HG02870 (cell line): ENCODE measurements around the gene IL17RA.

ENCODE experiments used
- ATAC-seq: cut with Tn5 transposase; IDR thresholded peaks from one replicate; pipeline ENCODE4 v1.9.1; 2021; ENCODE audit warnings: mild to moderate bottlenecking, moderate library complexity; ENCODE audit not compliant: unreplicated experiment

IL17RA gene

DNA sequence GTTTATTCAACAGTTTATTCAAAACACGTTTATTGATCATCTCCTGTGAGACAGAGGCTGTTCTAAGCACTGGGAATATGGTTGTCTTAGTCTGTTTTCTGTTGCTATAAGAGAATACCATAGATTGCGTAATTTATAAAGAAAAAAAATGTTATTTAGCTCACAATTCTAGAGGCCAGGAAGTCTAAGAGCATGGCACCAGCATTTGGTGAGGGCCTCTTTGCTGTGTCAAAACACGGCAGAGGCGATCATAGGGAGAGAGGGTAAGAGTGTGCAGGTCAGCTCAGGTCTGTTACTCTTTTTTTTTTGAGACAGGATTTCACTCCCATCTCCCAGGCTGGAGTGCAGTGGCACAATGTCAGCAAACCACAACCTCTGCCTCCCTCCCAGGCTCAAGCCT is 5.2 kb upstream of the IL17RA start:
- no peak for ATAC-seq

DNA sequence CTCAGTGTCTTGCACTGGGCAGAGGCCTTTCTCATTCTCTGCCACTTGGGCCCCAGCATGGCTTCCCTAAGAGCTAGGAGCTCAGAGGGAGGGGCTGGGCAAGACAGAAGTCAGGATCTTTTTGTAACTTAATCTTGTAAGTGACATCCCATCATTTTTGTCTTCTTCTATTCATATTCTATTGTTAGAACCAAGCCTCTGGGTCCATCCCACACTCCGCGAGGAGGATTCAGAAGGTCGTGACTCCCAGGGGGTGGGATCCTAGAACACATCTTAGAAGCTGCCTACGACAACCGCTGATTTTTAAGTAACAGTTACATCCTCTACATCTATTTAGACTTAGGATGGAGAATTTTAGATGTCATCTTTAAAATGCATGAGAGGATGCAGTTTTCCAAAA is 1.5 kb upstream of the IL17RA start:
- no peak for ATAC-seq

DNA sequence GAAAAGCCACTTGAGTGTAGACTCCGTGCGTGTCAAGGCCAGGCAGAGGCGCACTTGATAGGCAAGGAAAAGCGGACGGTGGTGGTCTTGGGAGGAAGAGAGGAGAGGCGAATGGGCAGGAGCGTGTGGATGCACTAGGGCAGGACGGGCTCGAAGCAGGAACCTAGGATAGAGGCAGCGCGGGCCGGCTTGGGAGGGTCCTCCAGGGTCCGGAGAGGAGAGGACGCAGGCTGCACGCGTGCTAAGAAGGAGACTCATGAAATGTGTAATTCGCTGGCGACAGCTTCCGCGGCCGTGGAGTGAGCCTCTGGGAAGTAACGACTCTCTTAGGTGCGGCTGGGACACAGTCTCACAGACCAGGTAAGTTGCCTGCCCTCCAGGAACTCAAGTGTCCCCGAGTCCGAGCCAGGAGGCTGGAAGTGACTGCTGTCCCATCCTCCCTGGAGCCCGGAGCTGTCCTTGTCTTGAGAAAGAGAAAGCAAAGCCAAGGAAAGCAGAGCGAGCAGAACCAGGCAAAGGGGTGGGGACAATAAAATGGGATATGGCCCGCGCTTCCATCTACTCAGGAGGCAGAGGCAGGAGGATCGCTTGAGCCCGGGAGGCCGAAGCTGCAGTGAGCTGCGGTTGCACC is 874 bp upstream of the IL17RA start:
- no peak for ATAC-seq

DNA sequence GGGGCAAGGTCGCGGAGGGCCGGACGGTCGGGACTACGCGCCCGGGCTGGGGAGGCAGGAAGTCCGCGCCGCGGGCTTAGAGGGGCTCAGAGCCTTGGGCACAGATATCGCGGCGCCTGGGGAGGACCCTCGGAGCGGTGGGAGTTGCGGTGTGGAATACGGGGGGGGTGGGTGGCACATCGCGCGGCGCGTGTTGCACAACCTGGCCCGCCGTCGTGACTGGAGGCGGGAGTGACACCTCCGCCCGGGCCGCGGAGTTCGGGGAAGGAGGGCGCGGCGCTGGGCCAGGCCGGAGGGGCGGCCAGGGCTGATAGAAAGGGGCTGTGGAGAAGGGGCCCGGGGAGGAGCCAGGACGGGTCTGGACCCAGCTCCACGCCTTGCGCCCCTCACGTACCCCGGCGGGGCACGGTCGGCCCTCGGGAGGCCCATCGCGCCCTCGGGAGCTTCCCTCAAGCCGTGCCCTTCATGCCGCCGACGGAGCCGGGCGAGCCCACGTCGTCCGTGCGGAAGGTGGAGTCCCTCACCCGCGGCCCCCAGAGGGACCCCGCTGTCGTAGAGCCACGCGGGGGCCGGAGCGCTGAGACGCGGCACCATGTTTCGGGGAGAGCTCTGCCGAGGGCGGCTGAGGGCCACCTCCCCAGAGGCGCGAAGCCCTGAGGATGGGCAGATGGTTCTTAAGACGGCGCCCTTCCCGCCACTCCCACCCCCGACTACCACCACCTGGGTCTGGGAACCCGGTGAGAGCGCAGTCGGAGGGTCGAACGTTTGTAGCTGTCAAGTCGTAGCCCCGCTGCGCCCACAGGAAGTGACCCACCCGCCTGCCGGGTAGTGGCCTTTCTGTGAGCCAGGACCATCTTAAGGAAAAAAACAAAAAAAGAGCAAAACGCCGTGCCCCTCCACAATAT is 729 bp downstream of the IL17RA start:
- ATAC-seq, result no peak

DNA sequence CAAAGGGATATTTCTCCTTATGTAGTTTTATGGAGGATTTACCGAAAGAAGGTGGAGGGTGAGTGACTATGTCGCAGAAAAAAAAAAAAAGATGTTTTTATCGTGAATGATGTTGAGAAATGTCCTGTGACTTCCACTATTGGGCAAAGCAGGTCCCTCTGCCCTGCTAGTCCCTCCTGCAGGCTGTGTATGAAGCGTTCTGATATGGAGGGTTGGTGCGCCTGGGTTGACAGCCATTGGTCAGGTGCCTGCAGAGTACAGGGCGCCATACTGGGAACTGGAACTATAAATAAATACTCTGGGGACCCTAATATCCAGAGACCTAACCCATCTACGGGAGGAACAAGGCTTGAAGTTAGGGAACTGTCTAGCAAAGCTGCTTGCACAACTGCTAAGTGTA is 1.5 kb downstream of the IL17RA start:
- ATAC-seq, result no peak

DNA sequence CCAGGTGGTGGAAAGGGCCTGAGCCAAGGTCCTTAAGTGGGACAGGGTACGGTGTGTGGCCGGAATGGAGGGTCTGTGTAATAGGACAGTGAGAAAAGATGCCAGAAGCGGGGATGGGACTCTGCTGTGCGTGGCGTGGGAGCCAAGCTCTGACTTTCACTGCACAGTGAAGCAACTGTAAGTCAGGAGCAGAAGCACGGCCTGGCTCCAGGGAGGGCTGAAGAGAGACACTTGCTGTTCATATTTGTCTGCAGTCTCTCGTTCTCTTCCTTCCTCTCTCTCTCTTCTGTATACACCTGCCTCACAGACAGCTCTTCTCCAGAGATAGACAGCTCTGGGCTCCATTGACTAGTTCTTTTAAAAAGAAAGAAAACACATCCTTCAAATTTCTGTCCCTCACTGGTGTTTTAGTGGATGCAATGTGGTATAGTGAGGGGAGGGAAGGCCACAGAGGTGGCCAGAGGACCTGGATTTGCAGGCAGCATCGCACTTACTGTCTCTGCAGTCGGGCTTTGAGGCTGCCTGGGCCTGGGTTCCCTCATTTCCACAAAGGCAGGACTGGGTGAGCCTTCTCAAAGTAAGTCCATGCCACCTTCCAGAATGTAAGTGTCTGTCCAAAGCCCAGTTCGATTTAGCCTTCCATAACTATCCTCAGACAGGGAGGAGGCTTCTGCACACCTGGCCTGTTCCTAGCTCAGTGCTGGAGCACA is 2.1 kb downstream of the IL17RA start:
- ATAC-seq, result no peak

DNA sequence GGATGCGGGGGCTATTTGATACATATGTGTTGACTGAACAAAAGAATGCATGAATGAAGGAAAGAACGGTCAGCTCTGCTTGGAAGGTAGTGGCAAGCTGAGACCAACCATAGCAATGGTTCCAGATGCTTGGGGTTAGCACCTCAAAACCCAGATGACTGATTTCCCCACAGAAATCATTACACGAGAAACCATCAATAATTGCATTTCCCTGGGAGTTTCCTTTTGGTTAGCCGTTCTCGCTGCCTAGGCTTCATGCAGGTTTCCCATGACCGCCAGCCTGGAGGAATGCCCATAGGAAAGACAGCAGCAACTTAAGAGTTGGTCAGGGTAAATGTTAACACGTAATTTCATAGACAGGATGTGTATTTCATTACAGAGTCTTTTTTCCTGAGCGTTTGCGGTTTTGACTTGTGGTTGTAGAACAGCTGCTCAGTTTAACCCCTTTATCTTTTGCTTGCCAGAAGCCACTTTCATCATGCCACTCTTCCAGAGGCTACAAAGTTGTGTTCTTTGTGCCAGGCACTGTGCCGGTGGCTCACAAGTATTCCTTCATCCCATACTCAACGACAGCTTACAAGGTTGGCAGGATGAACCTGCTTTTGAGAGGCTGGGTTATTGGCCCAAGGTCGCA is 2.8 kb downstream of the IL17RA start:
- ATAC-seq, result peak; percentile 41

DNA sequence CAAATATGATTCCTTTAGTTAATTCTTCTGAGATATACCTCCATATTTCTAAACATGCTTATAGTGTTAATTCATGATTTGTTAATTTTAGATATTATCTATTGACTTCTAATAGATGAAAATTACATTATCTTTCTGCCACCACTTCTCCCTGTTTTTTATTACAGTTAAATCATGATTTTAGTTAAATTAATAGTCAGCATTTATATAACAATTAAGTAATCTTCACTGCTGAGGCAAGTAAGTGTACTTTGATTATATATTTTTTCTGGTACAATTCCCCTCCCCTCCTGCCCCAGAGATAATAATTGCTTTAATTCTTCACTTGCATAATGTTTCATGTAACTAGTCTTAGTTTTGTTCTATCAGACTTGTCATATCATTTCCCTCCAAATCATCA is 5.8 kb downstream of the IL17RA start:
- no peak for ATAC-seq

DNA sequence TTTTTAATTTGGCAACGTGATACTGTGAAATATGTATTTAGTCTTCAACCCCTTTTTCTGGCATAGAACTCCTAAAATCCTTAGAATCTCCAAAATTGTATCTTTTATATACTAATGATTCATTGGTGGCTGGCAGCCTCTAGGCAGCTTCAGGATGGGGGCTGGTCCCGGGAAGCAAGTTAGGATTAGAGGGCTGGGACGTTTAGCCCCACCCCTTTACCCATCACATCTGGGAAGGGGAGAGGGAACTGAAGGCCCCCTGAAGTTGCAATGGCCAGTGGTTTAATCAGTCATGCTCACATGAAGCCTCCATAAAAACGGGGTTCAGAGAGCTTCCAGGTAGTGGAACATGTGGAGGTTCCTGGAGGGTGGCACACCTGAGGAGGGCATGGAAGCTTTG is 7.1 kb downstream of the IL17RA start:
- no peak for ATAC-seq

DNA sequence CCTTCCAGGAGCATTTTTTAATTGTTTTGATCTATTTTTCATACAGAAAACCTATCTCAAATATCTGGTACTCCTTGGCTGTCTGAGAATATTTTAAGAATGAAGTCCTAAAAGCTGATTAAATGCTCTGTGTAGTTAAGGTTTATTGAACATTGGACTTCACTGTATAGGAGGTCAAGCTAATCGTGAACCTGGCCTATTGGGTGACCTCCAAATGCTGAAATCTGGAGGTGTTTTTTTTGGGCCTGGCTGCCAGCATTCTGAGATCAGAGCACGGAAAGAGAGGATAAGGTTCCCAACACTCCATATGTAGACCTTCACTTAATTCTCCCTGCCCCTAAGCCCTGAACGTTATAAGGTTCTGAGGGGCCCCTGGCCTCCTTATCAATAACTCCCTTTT is 8.3 kb downstream of the IL17RA start:
- ATAC-seq, result no peak

DNA sequence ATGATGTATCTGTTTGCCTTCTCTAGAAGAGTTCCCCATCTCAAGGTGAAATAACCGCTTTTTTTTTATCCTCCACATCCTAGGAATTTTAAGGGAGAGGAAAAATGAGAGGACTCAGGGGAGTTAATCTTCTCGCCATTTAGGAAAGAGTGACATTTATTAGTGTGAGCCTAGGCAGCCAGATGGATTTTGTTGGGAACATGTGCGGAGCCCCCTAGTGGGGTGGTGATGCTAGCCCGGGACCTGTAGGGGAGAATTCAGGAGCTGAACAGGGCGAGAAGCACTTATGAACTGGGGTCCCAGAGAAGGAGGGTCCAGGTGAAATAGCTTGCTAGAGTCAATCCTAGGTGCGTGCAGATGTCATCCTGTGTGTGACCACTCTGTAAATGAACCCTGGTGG is 10.7 kb downstream of the IL17RA start:
- ATAC-seq, result no peak

DNA sequence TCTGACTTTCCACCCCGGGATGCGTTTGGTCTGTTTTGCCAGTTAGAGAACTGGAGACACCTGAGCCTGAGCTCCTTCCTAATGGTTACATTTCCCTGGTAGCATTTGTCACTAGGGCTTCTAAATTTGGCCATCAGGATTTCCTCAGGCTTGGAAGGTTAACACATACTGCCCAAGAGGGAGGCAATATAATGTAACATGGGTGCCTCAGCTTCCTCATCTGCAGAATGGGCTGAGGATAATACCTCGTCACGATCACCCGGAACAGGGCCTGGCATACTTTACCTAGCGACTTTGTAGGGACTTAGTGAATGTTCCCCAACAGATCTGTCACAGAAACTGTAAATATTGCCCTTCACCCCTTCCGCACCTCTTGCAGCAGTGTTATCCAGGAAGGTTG is 11.3 kb downstream of the IL17RA start:
- ATAC-seq, result no peak

DNA sequence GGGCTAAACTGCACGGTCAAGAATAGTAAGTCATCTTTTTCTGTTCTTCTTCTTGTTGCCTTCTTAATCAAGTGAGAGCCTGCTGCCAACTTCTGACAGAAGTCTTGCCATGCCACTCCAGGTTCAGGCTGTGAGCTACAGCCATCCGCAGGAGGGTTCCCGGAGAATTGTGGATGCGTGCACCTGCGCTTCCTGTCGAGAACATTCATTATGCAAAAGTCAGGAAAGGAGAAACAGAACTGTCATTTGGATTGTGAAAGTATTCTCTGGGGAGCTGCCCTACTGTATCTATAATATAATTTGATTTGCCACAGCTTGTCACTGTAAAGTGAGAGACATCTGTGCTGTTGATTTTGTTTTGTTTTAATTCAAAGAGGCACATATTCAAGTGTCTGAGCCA is 12.3 kb downstream of the IL17RA start:
- ATAC-seq, result no peak

DNA sequence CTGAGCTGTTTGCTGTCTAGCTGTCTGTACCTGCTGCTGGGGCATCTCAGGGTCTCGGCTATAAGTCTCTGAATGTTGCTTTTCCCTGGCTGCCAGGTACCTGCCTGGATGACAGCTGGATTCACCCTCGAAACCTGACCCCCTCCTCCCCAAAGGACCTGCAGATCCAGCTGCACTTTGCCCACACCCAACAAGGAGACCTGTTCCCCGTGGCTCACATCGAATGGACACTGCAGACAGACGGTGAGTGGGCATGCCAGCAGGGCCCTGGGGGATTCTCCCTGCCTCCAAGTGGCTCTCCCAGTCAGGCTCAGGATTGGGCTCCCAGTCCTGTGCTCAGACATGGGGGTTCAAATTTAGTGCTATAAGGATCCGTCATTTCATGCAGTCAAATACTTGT is 12.9 kb downstream of the IL17RA start:
- no peak for ATAC-seq

DNA sequence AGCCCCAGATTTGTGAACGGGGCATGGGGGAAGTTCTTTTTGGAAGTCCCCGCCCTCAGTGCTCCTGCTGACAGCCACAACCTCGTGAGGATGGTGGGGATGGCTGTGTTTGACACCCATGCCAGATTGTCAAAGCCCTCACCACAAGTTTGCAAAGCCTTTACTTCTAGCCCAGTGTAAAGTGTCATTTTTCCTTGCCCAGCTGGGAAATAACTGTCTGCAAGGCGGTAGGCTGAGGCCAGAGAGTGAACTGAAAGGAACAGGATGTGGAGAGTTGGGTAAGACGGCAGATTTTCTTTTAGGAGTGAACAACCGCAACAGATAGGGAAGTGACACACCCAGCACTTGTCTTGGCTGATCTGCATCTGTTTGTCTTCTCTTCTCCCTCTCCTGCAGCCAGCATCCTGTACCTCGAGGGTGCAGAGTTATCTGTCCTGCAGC is 13.6 kb downstream of the IL17RA start:
- ATAC-seq, result no peak

DNA sequence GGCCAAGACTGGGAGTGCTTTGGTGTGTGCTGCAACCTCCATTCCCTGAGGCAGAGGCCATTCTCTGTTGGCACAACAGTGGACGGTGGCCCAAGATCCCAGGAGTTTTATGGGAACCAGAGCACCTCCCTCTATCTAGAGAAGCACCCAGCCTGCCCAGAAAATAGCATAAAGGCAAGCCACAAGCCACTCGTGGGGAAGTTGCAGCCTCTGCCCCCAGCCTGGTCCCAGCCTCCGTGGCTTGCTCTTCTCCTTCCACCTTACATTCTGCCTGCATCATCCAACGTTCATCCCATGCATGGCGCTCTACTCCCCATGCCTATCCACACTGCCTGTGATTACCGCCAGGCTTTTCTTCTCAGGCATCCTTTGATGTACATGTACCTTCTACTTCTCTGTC is 15.8 kb downstream of the IL17RA start:
- ATAC-seq, result no peak

DNA sequence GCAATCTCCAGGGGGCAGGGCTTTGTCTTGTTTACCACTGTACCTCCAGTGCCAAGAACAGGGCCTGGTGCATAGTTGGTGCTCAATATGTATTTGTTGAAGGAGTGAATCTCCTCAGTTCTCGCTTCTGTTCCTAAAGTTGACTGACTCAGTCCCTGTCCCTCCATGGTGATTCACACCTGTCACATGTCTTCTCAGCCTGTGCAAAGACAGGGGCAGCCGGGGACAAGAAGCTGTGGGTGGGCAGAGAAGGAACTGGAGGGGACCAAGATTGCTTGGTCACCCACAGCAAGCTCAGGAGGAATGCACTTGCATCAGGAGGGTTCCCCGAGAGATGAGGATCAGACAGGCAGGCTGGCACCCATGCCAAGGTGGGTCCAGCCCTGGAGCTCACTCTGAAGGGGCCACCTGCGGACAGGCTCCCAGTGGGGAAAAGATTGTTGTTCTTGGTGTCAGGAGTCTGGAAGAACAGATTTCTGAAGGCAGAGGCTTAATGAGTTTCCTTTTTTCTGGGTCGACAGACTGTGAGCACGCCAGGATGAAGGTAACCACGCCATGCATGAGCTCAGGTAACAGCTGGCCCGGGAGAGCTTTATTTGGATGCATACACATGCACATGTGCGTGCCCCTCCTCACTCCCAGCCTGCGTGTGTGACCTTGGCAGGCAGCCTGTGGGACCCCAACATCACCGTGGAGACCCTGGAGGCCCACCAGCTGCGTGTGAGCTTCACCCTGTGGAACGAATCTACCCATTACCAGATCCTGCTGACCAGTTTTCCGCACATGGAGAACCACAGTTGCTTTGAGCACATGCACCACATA is 16.9 kb downstream of the IL17RA start:
- no peak for ATAC-seq

DNA sequence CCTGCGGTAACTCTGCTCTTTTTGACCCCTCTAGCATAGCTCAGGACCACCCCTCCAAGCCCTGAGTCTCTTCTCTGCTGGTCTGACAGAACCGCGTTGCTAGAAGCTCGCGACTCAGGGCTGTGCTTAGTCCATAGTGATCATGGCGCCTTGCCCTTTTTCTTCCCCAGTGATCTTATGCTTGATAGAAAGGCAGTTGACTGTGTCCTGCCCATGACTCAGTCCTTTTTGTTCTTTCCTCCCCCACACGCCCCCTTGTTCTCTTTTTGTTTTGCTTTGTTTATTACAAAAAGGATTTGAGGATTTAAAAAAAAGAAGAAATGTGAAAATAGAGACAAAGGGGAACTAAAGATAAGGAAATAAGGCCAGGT is 17.5 kb downstream of the IL17RA start:
- no peak for ATAC-seq

DNA sequence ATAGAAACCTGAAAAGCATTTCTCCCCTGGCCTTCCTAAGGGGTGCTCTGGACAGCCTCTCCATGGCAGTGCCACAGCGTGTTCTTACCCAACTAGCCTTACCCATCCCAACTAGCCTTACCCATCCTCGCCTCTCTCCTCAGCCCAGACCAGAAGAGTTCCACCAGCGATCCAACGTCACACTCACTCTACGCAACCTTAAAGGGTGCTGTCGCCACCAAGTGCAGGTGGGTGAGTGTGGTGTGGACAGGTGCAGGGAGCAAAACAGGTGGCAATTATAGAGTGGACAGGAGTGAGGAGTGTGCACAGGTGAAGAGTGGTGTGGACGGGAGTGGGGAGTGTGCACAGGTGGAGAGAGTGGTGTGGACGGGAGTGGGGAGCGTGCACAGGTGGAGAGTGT is 18.6 kb downstream of the IL17RA start:
- no peak for ATAC-seq

DNA sequence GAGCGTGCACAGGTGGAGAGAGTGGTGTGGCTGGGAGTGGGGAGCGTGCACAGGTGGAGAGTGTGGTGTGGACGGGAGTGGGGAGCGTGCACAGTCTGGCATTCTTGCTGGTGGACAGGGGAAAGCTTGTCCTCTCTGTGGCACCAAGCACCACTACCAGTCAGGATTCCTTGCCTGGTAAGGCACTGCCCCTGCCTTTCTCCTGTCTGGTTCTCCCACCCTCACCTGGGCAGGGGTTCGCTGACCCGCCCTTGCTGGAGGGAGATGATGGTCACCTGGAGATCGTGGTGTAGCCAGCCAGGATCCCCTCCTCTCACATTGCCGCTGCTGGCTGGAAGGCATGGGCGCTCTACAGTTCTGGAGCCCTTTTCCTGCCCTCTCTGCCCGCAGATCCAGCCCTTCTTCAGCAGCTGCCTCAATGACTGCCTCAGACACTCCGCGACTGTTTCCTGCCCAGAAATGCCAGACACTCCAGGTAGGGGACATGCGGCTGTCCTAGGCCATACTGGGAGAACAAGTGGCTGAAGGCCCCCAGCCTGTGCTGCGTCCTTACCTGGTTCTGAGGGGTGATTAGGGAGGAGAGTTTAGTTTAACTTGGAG is 19.6 kb downstream of the IL17RA start:
- no peak for ATAC-seq
